GM18508 (cell line): Measurements from ENCODE around the gene NEDD9.

Experiments used
- ATAC-seq: cut with Tn5 transposase; IDR thresholded peaks from one replicate; pipeline ENCODE4 v1.9.1; 2021; ENCODE audit warnings: moderate number of reproducible peaks; ENCODE audit not compliant: insufficient read depth, unreplicated experiment

The NEDD9 gene

GRCh38 chr6:11187301-11187700 lies 45.2 kb downstream of the NEDD9 start:
- no peak for ATAC-seq

GRCh38 chr6:11185204-11185842 lies 47.1 kb downstream of the NEDD9 start:
- no peak for ATAC-seq

DNA sequence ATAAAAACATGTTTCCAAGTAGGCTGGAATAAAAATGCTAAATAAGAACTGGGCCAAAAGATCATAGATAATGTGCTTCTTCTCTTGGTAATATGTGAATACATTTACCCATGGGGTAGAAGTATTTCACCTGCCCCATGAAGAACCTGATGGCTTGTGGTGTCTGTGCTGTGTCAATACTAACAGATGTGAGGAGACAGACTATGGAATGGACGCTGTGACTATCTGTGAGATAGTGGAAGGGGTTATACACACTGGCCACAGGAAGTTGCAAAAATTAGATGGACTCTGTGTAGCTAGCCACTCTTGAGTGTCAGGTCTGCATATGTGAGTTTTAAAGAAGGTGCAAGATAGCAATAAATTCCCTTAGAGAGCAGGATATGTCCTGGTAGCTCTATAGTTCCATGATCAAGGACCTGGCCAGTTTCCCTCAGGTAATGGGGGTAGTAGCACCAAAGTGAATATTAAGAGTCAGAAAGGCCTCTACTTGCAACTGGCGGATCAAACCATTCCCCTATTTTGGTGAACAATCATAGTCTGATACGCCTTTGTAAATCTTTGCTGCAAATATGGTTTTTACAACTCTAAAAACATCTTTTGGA lies 48.6 kb downstream of the NEDD9 start:
- no peak for ATAC-seq

GRCh38 chr6:11181478-11182136 lies 50.9 kb downstream of the NEDD9 start:
- no peak for ATAC-seq

DNA sequence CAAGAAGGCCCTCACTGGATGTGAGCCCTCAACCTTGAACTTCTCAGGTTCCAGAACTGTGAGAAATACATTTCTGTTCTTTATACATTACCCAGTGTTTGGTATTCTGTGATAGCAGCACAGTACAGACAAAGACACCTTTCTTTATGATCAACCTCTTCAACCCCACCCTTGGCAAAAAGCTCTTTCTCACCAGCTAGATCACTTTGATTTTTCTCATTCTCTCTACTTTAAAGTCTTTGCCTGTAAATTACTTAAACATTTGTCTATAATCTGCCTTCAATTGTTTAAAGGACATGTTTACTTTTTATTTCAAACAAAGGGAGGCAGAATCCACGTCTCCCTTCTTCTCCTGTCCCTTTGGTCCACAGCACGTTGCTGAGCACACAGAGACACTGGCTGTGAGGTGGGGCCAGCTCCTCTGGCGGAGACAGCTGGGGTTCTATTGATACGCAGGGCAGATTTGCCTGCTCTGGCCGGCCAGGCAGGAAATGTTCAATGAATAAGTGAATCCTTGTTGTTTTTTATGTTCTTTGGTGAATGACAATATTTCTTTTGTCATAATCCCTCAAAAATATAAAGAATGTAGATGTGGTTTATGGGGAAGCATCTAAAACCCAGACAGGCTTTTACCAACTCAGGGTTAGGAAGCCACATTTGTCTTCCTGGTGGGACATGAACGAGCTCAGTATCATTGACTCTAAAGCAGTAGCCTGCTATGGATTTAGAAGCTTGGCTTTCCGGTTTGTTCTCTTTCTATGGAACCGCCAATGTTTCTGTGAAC lies 52.9 kb downstream of the NEDD9 start:
- ATAC-seq = no peak

- no peak for ATAC-seq
Measured at GRCh38 chr6:11179088-11179418, 53.4 kb downstream of the NEDD9 start.

- no peak for ATAC-seq
Measured at GRCh38 chr6:11177271-11177670, 55.2 kb downstream of the NEDD9 start.

- no peak for ATAC-seq
Measured at GRCh38 chr6:11174242-11174611, 58.2 kb downstream of the NEDD9 start.

- no peak for ATAC-seq
Measured at GRCh38 chr6:11172501-11173327, 59.8 kb downstream of the NEDD9 start.

GRCh38 chr6:11171952-11172351 lies 60.5 kb downstream of the NEDD9 start:
- ATAC-seq = no peak

DNA sequence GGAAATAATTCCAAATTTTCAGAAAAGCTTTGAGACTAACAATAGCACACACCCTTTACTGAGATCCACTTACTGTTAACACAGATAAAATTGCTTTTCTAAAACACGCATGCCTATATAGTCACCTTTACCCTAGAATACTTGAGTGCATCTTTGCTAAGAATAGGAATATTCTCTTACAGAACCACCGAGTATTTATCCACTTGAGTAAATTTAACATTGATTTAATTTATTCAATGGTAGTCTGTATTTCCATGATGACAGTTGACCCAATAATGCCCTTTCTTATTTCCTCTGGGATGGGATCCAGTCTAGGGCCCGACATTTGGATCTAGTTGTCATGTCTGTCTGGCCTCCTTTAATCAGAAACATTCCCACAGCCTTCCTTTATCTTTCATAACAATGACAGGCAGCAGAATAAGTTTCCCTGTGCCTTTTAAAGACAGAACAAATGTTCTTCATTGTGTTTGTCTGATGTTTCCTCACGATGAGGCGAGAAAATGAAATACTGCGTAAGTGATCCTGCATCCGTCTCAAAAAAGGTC lies 64.3 kb downstream of the NEDD9 start:
- no peak for ATAC-seq

- ATAC-seq = no peak
Measured at GRCh38 chr6:11166948-11167347, 65.5 kb downstream of the NEDD9 start.

DNA sequence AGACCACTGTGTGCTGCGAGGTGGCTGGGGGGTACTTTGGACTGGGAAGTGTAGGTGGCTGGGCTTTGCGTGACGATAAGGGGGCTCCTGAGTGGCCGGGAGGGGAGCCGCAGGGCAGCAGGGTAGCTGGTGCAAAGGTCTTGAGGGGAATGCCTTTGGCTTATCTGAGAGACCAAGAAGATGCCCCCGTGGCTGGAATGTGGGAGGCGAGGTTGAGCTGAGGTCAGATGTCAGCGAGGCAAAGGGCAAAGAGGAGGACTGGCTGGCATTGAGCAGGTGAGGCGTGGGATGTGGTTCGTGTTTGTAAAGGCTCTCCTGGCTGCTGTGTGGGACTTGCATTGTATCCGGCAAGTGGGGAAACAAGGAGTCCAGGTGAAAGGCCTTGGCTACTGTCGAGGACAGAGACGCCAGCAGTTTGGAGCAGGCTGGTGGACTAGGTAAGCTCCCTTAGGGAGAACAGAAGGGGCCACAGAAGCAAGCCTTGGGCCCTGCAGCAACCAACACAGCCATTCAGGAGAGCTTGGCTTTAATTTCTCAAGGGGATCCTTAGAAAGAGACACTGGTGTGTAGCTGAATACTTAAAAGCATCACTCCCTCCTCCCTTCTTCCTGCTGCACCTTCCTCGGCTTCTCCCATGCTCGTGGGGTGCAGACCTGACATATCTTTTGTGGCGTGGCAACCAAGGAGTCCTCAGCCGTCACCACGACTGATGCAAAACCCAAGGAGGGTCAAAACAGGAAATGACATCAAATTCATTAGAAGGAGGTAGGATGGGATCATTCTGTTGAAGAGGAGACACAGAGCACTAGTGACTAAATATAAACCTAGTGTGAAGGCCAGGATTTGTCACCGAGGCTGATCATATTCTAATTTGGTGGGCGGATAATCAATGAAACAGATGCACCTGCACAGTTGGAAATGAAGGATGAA lies 67.5 kb downstream of the NEDD9 start:
- ATAC-seq = no peak

DNA sequence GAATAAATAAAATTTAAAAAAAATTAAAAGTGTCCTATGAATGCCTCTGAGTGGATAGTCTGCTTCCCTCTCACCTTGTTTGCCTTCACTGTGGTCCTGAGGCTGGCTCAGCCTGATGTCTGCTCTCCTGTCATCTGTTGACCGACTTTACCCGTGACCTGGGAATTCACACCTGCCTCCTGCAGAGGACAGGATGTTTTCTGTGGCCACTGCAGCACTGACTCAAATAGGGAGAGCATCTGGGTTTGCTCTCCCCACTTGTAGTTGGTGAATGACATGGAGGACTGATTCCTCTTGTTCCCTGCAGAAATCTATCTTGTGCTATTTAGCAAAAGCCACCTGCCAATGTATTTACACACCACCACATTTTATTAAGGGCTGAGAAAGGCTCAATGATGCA lies 68.5 kb downstream of the NEDD9 start:
- no peak for ATAC-seq

GRCh38 chr6:11162262-11162661 lies 70.2 kb downstream of the NEDD9 start:
- no peak for ATAC-seq

DNA sequence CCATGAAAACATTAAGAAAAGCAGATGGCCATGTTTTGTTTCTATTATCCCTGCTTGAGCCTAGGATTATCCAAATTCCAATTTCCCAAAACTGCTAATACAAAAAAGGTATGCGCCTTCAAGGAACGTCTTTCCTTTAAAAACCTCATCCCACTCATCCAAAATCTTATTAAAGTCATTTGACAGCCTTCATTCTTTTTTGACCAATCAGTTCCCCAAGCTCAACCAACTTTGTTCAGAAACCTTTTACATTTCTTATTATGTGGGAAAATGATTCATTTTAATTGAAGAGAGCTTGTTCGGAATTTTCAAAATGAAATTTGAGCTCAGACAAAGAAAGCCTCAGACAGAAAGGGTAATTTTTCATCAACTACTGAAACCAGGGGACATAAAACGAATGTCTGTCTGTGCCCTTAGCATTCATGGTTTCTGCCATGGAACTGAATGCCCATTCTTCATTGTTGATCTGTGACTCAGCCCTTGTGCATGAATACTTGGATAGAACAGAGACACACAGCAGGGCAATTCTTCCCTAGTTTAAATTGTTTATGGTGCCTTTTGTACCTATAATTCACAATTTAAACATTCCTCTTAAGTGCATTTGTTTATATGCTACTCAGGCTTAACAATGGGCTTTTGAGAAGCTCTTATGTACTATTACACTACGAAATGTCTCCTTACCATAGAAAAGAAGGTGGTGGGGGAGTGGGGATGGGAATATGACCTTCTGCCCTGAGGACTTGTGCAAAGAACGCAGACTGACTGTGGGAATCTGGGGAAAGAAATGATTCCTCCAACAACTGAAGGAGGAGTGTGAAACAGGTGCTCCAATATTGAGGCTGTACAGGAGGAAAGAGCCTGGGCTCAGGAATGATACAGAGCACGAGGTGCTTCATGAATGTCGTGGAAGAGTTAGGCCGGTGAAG lies 71.2 kb downstream of the NEDD9 start:
- no peak for ATAC-seq

- ATAC-seq = no peak
Measured at GRCh38 chr6:11160199-11160598, 72.3 kb downstream of the NEDD9 start.

DNA sequence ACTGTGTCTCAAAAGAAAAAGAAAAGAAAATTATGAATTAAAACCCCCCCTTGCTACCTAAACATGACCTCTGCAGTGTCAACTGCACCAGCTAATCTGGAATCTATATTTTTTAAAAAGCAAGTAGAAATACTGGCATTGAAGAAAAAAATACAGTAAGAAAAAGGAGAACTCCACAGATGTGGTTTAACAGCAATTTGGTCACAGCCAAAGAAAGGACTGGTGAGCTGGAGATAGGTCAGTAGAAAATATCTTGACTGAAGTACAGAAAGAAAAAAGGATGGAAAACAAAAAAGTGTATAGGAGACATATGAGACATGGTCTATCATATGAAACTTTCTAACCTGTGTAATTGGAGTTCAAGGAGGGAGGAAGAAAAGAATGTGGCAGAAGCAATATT lies 76.9 kb downstream of the NEDD9 start:
- no peak for ATAC-seq
